Activated T-helper 17 cell treated with anti-CD3 and anti-CD28 coated beads, Interleukin-2, amount 50 U/mL, for 72 hours (primary cell): ENCODE results near the gene INPP5K. TPM values are rescaled to one million over a fixed set of nuclear protein-coding genes. Genes with fewer than 3 reads are reported as not detected.
"Not testable (repeated sequence)": the region's sequence is repeated elsewhere in the genome, so short reads cannot be mapped to it uniquely, and the experiment has no call there.

ENCODE experiments used
- ATAC-seq: fragments of 150-1000 bp; cut with Tn5 transposase; replicated peaks from 2 replicates; pipeline ENCODE4 v1.10.0; 2021; ENCODE audit warnings: mild to moderate bottlenecking, moderate library complexity
- H3K27ac Mint-ChIP-seq: one replicate; pipeline ENCODE4 v1.8.0; 2022; ENCODE audit warnings: mixed read lengths
- H3K27me3 Mint-ChIP-seq: one replicate; pipeline ENCODE4 v1.8.0; 2022; ENCODE audit warnings: mixed read lengths
- H3K36me3 Mint-ChIP-seq: one replicate; pipeline ENCODE4 v1.8.0; 2022; ENCODE audit warnings: low read depth, mild to moderate bottlenecking, mixed read lengths
- H3K4me1 Mint-ChIP-seq: one replicate; pipeline ENCODE4 v1.8.0; 2022; ENCODE audit warnings: mixed read lengths
- H3K4me3 Mint-ChIP-seq: one replicate; pipeline ENCODE4 v1.8.0; 2022; ENCODE audit warnings: mild to moderate bottlenecking, mixed read lengths
- H3K9me3 Mint-ChIP-seq: one replicate; pipeline ENCODE4 v1.8.0; 2022; ENCODE audit warnings: mixed read lengths
- total RNA-seq, 2 donors: library from RNA; stranded (reverse); gene quantifications; one replicate each; pipeline ENCODE4 v1.2.3, GENCODE V29; 2022

INPP5K gene
- 10 to 100 TPM; 29.9 to 30.4 TPM for total RNA-seq

- Mint-ChIP-seq H3K27me3 (no peaks in the 10 kb centered on the region), H3K36me3 (peaks cover 42% of the 10 kb centered on the region), H3K27ac (peak within 1 kb of the TSS; percentile 85), H3K9me3 (no peaks in the 10 kb centered on the region), H3K4me1 (peaks cover 16% of the 10 kb centered on the region), H3K4me3 (peak within 1 kb of the TSS; percentile 84)
- peak; percentile 98 for ATAC-seq
These were observed at the start of gene INPP5K for GRCh38 chr17:1516388-1517161. Gene INPP5K (minus strand): TSS chr17:1516612. CDS start chr17:1516499, 113 bp downstream.

GRCh38 chr17:1565877-1566276 is 49.5 kb upstream of the INPP5K start:
- Mint-ChIP-seq H3K4me1 (peaks cover 21% of the 10 kb centered on the region), H3K9me3 (no peaks in the 10 kb centered on the region), H3K36me3 (no peaks in the 10 kb centered on the region), H3K27ac (no peak overlapping the region), H3K4me3 (peak overlapping the region; percentile 76), H3K27me3 (no peaks in the 10 kb centered on the region)
- no peak for ATAC-seq

- H3K27ac Mint-ChIP-seq = no peak overlapping the region
- peaks cover 27% of the 10 kb centered on the region for H3K4me1 Mint-ChIP-seq
- no peaks in the 10 kb centered on the region for H3K36me3 Mint-ChIP-seq
- no peak for ATAC-seq
- no peaks in the 10 kb centered on the region for H3K27me3 Mint-ChIP-seq
- H3K9me3 Mint-ChIP-seq = no peaks in the 10 kb centered on the region
- peak overlapping the region; percentile 65 for H3K4me3 Mint-ChIP-seq
These were observed 47.6 kb upstream of the INPP5K start for GRCh38 chr17:1563786-1564613.

GRCh38 chr17:1563471-1563785 is 47.0 kb upstream of the INPP5K start:
- ATAC-seq, H3K36me3 Mint-ChIP-seq, H3K27me3 Mint-ChIP-seq, H3K27ac Mint-ChIP-seq, H3K9me3 Mint-ChIP-seq: not testable (repeated sequence)
- Mint-ChIP-seq H3K4me3 (peak overlapping the region; percentile 65), H3K4me1 (peaks cover 27% of the 10 kb centered on the region)

GRCh38 chr17:1562176-1562643 is 45.8 kb upstream of the INPP5K start:
- peak; percentile 43 for ATAC-seq
- peaks cover 4% of the 10 kb centered on the region for H3K36me3 Mint-ChIP-seq
- no peak overlapping the region for H3K27ac Mint-ChIP-seq
- H3K4me1 Mint-ChIP-seq = peaks cover 19% of the 10 kb centered on the region
- H3K27me3 Mint-ChIP-seq = no peaks in the 10 kb centered on the region
- peak overlapping the region; percentile 86 for H3K4me3 Mint-ChIP-seq
- H3K9me3 Mint-ChIP-seq = no peaks in the 10 kb centered on the region

- H3K9me3 Mint-ChIP-seq = no peaks in the 10 kb centered on the region
- peaks cover 16% of the 10 kb centered on the region for H3K4me1 Mint-ChIP-seq
- no peaks in the 10 kb centered on the region for H3K27me3 Mint-ChIP-seq
- peak overlapping the region; percentile 86 for H3K27ac Mint-ChIP-seq
- H3K36me3 Mint-ChIP-seq = peaks cover 8% of the 10 kb centered on the region
- peak overlapping the region; percentile 86 for H3K4me3 Mint-ChIP-seq
- ATAC-seq = peak; percentile 17
These were observed 45.2 kb upstream of the INPP5K start for GRCh38 chr17:1561420-1562175.

GRCh38 chr17:1560858-1561355 is 44.5 kb upstream of the INPP5K start:
- ATAC-seq = no peak
- Mint-ChIP-seq H3K27ac (peak overlapping the region; percentile 86), H3K36me3 (peaks cover 15% of the 10 kb centered on the region), H3K4me1 (peaks cover 18% of the 10 kb centered on the region), H3K9me3 (no peaks in the 10 kb centered on the region), H3K27me3 (no peaks in the 10 kb centered on the region), H3K4me3 (peak overlapping the region; percentile 86)

- ATAC-seq = no peak
These were observed 43.9 kb upstream of the INPP5K start for GRCh38 chr17:1560101-1560857.

GRCh38 chr17:1559047-1560043 is 42.9 kb upstream of the INPP5K start:
- Mint-ChIP-seq H3K4me3 (no peak overlapping the region), H3K36me3 (peaks cover 16% of the 10 kb centered on the region), H3K4me1 (peaks cover 18% of the 10 kb centered on the region), H3K27me3 (no peaks in the 10 kb centered on the region), H3K9me3 (no peaks in the 10 kb centered on the region), H3K27ac (no peak overlapping the region)
- no peak for ATAC-seq

More at GRCh38 chr17:1560101-1560857, 43.9 kb upstream of the INPP5K start:
- no peaks in the 10 kb centered on the region for H3K9me3 Mint-ChIP-seq
- no peaks in the 10 kb centered on the region for H3K27me3 Mint-ChIP-seq
- H3K4me3 Mint-ChIP-seq = peak overlapping the region; percentile 86
- peaks cover 18% of the 10 kb centered on the region for H3K4me1 Mint-ChIP-seq
- peaks cover 16% of the 10 kb centered on the region for H3K36me3 Mint-ChIP-seq
- H3K27ac Mint-ChIP-seq = peak overlapping the region; percentile 86

- H3K9me3 Mint-ChIP-seq = no peaks in the 10 kb centered on the region
- peaks cover 18% of the 10 kb centered on the region for H3K4me1 Mint-ChIP-seq
- ATAC-seq = no peak
- H3K27ac Mint-ChIP-seq = no peak overlapping the region
- H3K4me3 Mint-ChIP-seq = no peak overlapping the region
- H3K27me3 Mint-ChIP-seq = no peaks in the 10 kb centered on the region
- H3K36me3 Mint-ChIP-seq = peaks cover 23% of the 10 kb centered on the region
These were observed 42.0 kb upstream of the INPP5K start for GRCh38 chr17:1558401-1558800.

- Mint-ChIP-seq H3K36me3 (peaks cover 31% of the 10 kb centered on the region), H3K27me3 (no peaks in the 10 kb centered on the region), H3K9me3 (no peaks in the 10 kb centered on the region), H3K27ac (peak overlapping the region; percentile 43), H3K4me3 (no peak overlapping the region), H3K4me1 (peaks cover 18% of the 10 kb centered on the region)
- no peak for ATAC-seq
These were observed 41.1 kb upstream of the INPP5K start for GRCh38 chr17:1557355-1558095.
